Osteocyte (in vitro differentiated cells): ENCODE data around the gene CLASP1. TPM values are rescaled to one million over a fixed set of nuclear protein-coding genes. Genes with fewer than 3 reads are reported as not detected.
"Not testable (repeated sequence)": the region's sequence is repeated elsewhere in the genome, so short reads cannot be mapped to it uniquely, and the experiment has no call there.

Source experiments
- DNase-seq: peaks from one replicate; pipeline ENCODE4 v3.0.0; 2021; ENCODE audit warnings: mixed read lengths; ENCODE audit not compliant: unreplicated experiment; ENCODE audit errors: extremely low spot score
- H3K27ac Mint-ChIP-seq: one replicate; pipeline ENCODE4 v1.8.0; 2021; ENCODE audit warnings: mild to moderate bottlenecking, mixed read lengths; ENCODE audit not compliant: unreplicated experiment
- H3K27me3 Mint-ChIP-seq: one replicate; pipeline ENCODE4 v1.8.0; 2021; ENCODE audit warnings: mixed read lengths; ENCODE audit not compliant: unreplicated experiment
- H3K36me3 Mint-ChIP-seq: one replicate; pipeline ENCODE4 v1.8.0; 2021; ENCODE audit warnings: mixed read lengths; ENCODE audit not compliant: unreplicated experiment
- H3K4me1 Mint-ChIP-seq: one replicate; pipeline ENCODE4 v1.8.0; 2021; ENCODE audit warnings: mixed read lengths; ENCODE audit not compliant: unreplicated experiment
- H3K4me3 Mint-ChIP-seq: one replicate; pipeline ENCODE4 v1.8.0; 2021; ENCODE audit warnings: mild to moderate bottlenecking, moderate library complexity, mixed read lengths; ENCODE audit not compliant: unreplicated experiment
- H3K9me3 Mint-ChIP-seq: one replicate; pipeline ENCODE4 v1.8.0; 2021; ENCODE audit warnings: mixed read lengths; ENCODE audit not compliant: unreplicated experiment
- total RNA-seq: library from RNA; stranded (reverse); gene quantifications from 2 replicates; pipeline ENCODE4 v1.2.1, GENCODE V29; 2021
- TF ChIP-seq, protein P1 (sequence below): fragments of 200-600 bp; sonication (generic); IDR thresholded peaks from 2 replicates; pipeline ENCODE4 v1.5.0; 2021; ENCODE audit warnings: antibody characterized with exemption, mild to moderate bottlenecking, moderate library complexity

CLASP1 gene
- total RNA-seq, 1 donor from 2014 or later = 59.9 TPM

DNA sequence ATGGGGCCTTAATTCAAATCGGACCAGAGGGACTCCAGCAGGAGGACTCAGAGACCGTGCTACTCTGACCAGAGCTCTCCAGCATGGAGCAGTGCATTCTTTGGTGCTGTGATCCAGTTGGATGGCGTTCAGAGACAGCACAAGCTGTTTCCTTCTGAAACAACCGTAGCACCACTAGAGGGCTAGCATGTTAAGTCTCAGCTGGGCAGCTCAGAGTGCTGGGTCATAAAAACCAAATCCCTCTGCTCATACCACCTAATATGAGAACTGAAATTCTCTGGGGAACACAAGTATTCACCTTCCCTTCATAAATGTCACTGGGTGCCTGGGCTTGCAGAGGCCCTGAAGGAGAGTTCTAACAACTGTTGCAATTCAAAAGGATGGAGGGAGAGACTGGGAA is 266.5 kb downstream of the CLASP1 start:
- H3K27me3 Mint-ChIP-seq = no peaks in the 10 kb centered on the region
- H3K9me3 Mint-ChIP-seq = no peaks in the 10 kb centered on the region
- no peak for DNase-seq
- H3K27ac Mint-ChIP-seq = no peak overlapping the region
- TF ChIP-seq, protein P1, sequence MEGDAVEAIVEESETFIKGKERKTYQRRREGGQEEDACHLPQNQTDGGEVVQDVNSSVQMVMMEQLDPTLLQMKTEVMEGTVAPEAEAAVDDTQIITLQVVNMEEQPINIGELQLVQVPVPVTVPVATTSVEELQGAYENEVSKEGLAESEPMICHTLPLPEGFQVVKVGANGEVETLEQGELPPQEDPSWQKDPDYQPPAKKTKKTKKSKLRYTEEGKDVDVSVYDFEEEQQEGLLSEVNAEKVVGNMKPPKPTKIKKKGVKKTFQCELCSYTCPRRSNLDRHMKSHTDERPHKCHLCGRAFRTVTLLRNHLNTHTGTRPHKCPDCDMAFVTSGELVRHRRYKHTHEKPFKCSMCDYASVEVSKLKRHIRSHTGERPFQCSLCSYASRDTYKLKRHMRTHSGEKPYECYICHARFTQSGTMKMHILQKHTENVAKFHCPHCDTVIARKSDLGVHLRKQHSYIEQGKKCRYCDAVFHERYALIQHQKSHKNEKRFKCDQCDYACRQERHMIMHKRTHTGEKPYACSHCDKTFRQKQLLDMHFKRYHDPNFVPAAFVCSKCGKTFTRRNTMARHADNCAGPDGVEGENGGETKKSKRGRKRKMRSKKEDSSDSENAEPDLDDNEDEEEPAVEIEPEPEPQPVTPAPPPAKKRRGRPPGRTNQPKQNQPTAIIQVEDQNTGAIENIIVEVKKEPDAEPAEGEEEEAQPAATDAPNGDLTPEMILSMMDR = no peak
- H3K4me3 Mint-ChIP-seq = no peak overlapping the region
- peaks cover 54% of the 10 kb centered on the region for H3K36me3 Mint-ChIP-seq
- H3K4me1 Mint-ChIP-seq = peaks cover 15% of the 10 kb centered on the region

DNA sequence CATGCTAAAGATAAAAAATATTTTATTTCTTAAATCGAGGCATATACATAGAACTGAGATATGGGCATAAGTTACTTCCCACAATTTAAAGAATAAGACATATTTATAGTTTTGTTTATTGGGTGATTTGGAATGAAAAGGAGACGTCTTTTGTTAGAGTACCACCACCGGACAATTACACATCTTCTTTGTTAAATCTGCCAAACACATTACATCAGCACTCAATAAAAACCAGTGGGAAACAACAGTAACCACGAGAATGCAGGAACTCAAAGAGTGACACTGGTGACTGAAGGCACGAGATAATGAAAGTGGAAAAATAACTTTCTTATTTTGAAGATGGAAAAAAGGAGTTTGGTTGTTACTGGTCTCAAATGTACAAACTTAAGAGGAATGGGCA is 271.6 kb downstream of the CLASP1 start:
- no peaks in the 10 kb centered on the region for H3K27me3 Mint-ChIP-seq
- H3K9me3 Mint-ChIP-seq = no peaks in the 10 kb centered on the region
- no peak for DNase-seq
- H3K4me3 Mint-ChIP-seq = no peak overlapping the region
- TF ChIP-seq, protein P1 = no peak
- peaks cover 10% of the 10 kb centered on the region for H3K4me1 Mint-ChIP-seq
- no peak overlapping the region for H3K27ac Mint-ChIP-seq
- peaks cover 61% of the 10 kb centered on the region for H3K36me3 Mint-ChIP-seq

DNA sequence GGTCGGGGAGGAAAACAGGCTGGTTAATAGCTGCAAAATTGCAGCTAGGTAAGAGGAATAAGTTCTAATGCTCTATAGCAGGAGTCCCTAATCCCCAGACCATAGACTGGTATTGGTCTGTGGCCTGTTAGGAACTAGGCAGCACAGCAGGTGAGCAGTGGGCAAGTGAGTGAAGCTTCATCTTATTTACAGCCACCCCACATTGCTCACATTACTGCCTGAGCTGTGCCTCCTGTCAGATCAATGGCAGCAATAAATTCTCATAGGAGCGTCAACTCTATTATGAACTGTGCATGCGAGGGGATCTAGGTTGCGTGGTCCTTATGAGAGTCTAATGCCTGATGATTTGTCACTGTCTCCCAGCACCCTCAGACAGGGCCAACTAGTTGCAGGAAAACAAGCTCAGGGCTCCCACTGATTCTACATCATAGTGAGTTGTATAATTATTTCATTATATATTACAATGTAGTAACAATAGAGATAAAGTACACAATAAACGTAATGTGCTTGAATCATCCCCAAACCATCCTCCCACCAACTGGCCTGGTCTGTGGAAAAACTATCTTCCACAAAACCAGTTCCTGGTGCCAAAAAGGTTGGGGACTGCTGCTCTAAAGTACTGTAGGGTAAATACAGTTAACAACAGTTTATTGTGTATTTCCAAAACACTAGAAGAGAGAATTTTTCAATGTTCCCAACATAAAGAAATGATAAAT is 272.6 kb downstream of the CLASP1 start:
- Mint-ChIP-seq H3K4me1 (peaks cover 10% of the 10 kb centered on the region), H3K27ac (no peak overlapping the region), H3K4me3 (no peak overlapping the region), H3K27me3 (no peaks in the 10 kb centered on the region), H3K9me3 (no peaks in the 10 kb centered on the region), H3K36me3 (peaks cover 59% of the 10 kb centered on the region)
- TF ChIP-seq, protein P1 = no peak
- DNase-seq = no peak

DNA sequence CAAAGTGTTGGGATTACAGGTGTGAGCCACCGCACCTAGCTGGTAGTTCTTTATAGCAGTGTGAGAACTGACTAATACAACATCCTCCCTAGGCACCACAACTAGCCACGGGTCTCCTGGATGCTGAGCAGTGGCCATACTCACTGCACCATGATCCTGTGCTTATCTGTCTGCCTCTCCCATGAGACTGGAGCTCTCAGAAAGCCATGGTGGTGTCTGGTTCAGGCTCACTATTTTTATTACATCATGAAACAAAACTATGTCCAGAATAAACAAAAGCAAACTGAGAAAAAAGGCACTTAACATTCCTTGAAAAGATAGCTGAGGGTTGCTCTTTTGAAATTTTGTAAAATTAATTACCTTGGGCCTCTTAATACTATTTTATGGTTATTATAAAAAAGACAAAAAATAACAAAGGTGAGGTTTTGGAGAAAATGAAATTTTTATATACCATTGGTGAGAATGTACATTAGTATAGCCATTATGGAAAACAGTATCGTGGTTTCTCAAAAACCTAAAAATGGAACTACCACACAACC is 273.6 kb downstream of the CLASP1 start:
- TF ChIP-seq, protein P1 = no peak
- peaks cover 55% of the 10 kb centered on the region for H3K36me3 Mint-ChIP-seq
- no peak for DNase-seq
- peaks cover 10% of the 10 kb centered on the region for H3K4me1 Mint-ChIP-seq
- no peak overlapping the region for H3K4me3 Mint-ChIP-seq
- H3K9me3 Mint-ChIP-seq = no peaks in the 10 kb centered on the region
- no peak overlapping the region for H3K27ac Mint-ChIP-seq
- H3K27me3 Mint-ChIP-seq = no peaks in the 10 kb centered on the region

DNA sequence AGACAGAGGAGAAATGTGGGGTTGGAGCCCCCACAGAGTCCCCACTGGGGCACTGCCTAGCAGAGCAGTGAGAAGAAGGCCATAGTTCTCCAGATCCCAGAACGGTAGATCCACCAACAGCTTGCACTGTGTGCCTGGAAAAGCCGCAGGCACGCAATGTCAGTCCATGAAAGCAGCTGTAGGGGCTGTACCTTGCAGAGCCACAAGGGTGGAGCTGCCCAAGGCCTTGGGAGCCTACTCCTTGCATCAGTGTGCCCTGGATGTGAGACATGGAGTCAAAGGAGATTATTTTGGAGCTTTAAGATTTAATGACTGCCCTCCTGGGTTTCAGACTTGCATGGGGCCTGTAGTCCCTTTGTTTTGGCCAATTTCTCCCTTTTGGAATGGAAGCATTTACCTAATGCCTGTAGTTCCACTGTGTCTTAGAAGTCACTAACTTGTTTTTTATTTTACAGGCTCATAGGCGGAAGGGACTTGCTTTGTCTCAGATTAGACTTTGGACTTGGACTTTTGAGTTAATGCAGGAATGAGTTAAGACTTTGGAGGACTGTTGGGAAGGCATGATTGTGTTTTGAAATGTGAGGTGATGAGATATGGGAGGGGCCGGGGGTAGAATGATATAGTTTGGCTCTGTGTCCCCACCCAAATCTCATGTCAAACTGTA is 274.7 kb downstream of the CLASP1 start:
- not testable (repeated sequence) for H3K4me1 Mint-ChIP-seq, H3K27me3 Mint-ChIP-seq, H3K4me3 Mint-ChIP-seq, DNase-seq, H3K9me3 Mint-ChIP-seq, H3K27ac Mint-ChIP-seq
- H3K36me3 Mint-ChIP-seq = peaks cover 56% of the 10 kb centered on the region
